Effector memory CD8-positive, alpha-beta T cell (primary cell): ENCODE measurements around the gene NKIRAS1.
"Not testable (repeated sequence)": the region's sequence is repeated elsewhere in the genome, so short reads cannot be mapped to it uniquely, and the experiment has no call there.

Experiments used
- ATAC-seq: fragments of 150-1000 bp; cut with Tn5 transposase; replicated peaks from 2 replicates; pipeline ENCODE4 v1.10.0; 2021; ENCODE audit warnings: mild to moderate bottlenecking, moderate library complexity
- DNase-seq, 3 experiments: peaks; one replicate each; pipeline ENCODE4 v3.0.0; 2021
- H3K27ac Mint-ChIP-seq, 2 donors: one replicate each; pipeline ENCODE4 v1.8.0; 2022; ENCODE audit warnings: mild to moderate bottlenecking in 2 of 2, mixed read lengths in 2 of 2, moderate library complexity in 2 of 2
- H3K27me3 Mint-ChIP-seq, 2 donors: one replicate each; pipeline ENCODE4 v1.8.0; 2022; ENCODE audit warnings: mixed read lengths in 2 of 2
- H3K36me3 Mint-ChIP-seq: one replicate; pipeline ENCODE4 v1.8.0; 2022; ENCODE audit warnings: mild to moderate bottlenecking, moderate library complexity, mixed read lengths; ENCODE audit not compliant: insufficient read depth
- H3K4me1 Mint-ChIP-seq, 2 donors: one replicate each; pipeline ENCODE4 v1.8.0; 2022; ENCODE audit warnings: low read depth in 2 of 2, mixed read lengths in 2 of 2
- H3K4me3 Mint-ChIP-seq, 2 donors: one replicate each; pipeline ENCODE4 v1.8.0; 2022; ENCODE audit warnings: mild to moderate bottlenecking in 2 of 2, mixed read lengths in 2 of 2, moderate library complexity in 2 of 2
- H3K9me3 Mint-ChIP-seq, 2 donors: one replicate each; pipeline ENCODE4 v1.8.0; 2022; ENCODE audit warnings: mixed read lengths in 2 of 2

The NKIRAS1 gene

DNA sequence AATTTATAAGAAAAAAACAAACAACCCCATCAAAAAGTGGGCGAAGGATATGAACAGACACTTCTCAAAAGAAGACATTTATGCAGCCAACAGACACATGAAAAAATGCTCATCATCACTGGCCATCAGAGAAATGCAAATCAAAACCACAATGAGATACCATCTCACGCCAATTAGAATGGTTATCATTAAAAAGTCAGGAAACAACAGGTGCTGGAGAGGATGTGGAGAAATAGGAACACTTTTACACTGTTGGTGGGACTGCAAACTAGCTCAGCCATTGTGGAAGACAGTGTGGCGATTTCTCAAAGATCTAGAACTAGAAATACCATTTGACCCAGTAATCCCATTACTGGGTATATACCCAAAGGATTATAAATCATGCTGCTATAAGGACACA lies 4.5 kb downstream of the NKIRAS1 start:
- ATAC-seq, H3K27me3 Mint-ChIP-seq, DNase-seq, H3K4me3 Mint-ChIP-seq, H3K9me3 Mint-ChIP-seq, H3K27ac Mint-ChIP-seq: not testable (repeated sequence)
- peaks cover 15 to 16% of the 10 kb centered on the region in 2 donors for H3K4me1 Mint-ChIP-seq
- peaks cover 33% of the 10 kb centered on the region for H3K36me3 Mint-ChIP-seq

GRCh38 chr3:23911397-23911796 lies 5.4 kb downstream of the NKIRAS1 start:
- ATAC-seq (no peak), DNase-seq (no peak)
- H3K4me1 Mint-ChIP-seq: peaks cover 11 to 15% of the 10 kb centered on the region in 2 donors
- no peaks in the 10 kb centered on the region for H3K27me3 Mint-ChIP-seq
- peaks cover 24% of the 10 kb centered on the region for H3K36me3 Mint-ChIP-seq
- no peaks in the 10 kb centered on the region for H3K9me3 Mint-ChIP-seq
- no peak overlapping the region for H3K27ac Mint-ChIP-seq
- H3K4me3 Mint-ChIP-seq: no peak overlapping the region

DNA sequence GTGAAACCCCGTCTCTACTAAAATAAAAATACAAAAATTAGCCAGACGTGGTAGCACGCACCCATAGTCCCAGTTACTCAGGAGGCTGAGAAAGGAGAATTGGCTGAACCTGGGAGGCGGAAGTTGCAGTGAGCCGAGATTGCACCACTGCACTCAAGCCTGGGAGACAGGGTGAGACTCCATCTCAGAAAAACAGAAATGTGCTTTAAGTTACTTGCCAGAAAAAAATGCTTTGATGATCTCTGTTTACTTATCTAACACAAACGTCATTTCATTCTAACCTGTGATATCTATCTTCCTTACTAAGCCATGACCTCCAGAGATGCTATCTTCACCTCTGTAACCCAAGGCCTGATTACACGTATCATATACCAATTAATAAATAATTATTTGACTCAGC lies 7.4 kb downstream of the NKIRAS1 start:
- no peak overlapping the region for H3K4me3 Mint-ChIP-seq

GRCh38 chr3:23904545-23904944 lies 12.2 kb downstream of the NKIRAS1 start:
- DNase-seq (no peak), ATAC-seq (no peak)
- H3K36me3 Mint-ChIP-seq: peaks cover 17% of the 10 kb centered on the region
- no peaks in the 10 kb centered on the region for H3K9me3 Mint-ChIP-seq
- H3K4me1 Mint-ChIP-seq: no peaks in the 10 kb centered on the region
- H3K4me3 Mint-ChIP-seq: no peak overlapping the region
- no peak overlapping the region for H3K27ac Mint-ChIP-seq
- no peaks in the 10 kb centered on the region for H3K27me3 Mint-ChIP-seq

More for the DNA sequence above, 7.4 kb downstream of the NKIRAS1 start:
- Mint-ChIP-seq H3K27me3 (no peaks in the 10 kb centered on the region), H3K4me1 (no peaks in the 10 kb centered on the region), H3K36me3 (peaks cover 26% of the 10 kb centered on the region), H3K27ac (no peak overlapping the region), H3K9me3 (no peaks in the 10 kb centered on the region)
- no peak for ATAC-seq
- no peak for DNase-seq

DNA sequence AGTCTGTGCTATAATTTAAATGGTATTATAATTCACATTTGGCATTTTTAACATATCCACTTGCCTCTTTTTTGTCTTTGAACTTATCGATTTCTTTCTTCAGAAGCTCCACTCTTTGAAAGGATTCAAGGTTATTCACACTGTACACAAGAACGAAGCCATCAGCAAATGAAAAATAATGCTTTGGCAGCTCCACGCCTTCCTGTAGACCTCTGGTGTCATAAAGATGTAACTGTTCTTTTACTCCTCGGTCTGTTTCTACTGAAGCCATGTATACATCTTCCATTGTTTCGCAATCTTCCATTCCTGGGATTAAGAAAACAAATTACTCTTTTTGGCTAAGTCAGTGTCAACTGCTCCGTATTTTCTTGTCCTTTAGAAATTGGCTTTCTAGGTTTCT lies 16.0 kb downstream of the NKIRAS1 start:
- H3K4me1 Mint-ChIP-seq: peaks cover 0 to 4% of the 10 kb centered on the region in 2 donors
- ATAC-seq: no peak
- H3K36me3 Mint-ChIP-seq: peaks cover 12% of the 10 kb centered on the region
- no peaks in the 10 kb centered on the region for H3K9me3 Mint-ChIP-seq
- no peaks in the 10 kb centered on the region for H3K27me3 Mint-ChIP-seq
- no peak for DNase-seq
- no peak overlapping the region for H3K27ac Mint-ChIP-seq
- no peak overlapping the region for H3K4me3 Mint-ChIP-seq

DNA sequence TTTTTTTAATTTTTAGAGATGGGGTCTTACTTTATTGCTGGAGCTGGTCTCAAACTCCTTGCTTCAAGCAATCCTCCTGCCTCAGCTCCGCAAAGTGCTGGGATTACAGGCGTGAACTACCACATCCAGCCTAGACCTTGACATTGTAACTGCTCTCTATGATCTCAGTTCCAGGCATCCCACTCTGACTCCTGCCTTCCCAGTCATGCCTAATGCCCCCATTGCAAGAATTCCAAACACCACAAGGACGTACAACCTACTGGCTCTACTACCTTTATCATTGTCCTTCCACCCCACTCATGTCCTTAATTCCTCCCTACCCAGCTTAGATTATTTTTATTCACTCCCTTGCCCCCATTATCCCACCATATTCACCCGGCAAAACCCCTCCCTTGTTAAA lies 21.6 kb downstream of the NKIRAS1 start:
- peak overlapping the region in 1 of 2 donors; percentile 76 for H3K27ac Mint-ChIP-seq
- peaks cover 23% of the 10 kb centered on the region for H3K36me3 Mint-ChIP-seq

GRCh38 chr3:23894254-23895061 lies 22.3 kb downstream of the NKIRAS1 start:
- Mint-ChIP-seq H3K36me3 (peaks cover 23% of the 10 kb centered on the region), H3K9me3 (no peaks in the 10 kb centered on the region), H3K4me3 (no peak overlapping the region), H3K4me1 (peaks cover 0 to 8% of the 10 kb centered on the region in 2 donors), H3K27ac (peak overlapping the region in 1 of 2 donors; percentile 76), H3K27me3 (no peaks in the 10 kb centered on the region)
- DNase-seq (no peak), ATAC-seq (no peak)

More for the DNA sequence above, 21.6 kb downstream of the NKIRAS1 start:
- Mint-ChIP-seq H3K4me3 (no peak overlapping the region), H3K9me3 (no peaks in the 10 kb centered on the region), H3K4me1 (peaks cover 0 to 8% of the 10 kb centered on the region in 2 donors), H3K27me3 (no peaks in the 10 kb centered on the region)
- ATAC-seq: no peak
- DNase-seq: no peak

DNA sequence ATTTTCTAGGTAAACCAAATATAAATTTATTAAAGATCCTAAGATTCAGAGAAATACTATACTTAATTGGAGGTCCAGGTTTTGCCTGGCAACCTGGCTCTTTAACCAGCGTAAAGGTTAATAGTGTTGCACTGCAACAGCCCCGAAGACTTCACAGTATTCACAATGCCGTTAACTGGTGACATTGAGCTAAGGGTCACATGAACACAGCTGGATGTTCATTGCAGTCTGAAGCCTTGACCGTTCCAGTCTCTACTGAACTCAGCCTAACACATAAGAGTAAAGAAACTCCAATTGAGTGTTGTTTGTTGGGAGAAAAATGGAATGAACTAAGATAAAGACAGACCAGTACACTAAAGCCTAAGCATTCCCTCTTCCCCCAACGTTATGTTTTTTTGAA lies 26.8 kb downstream of the NKIRAS1 start:
- H3K36me3 Mint-ChIP-seq: peaks cover 21% of the 10 kb centered on the region
- no peak for ATAC-seq
- DNase-seq: no peak
- no peak overlapping the region for H3K4me3 Mint-ChIP-seq
- H3K27ac Mint-ChIP-seq: no peak overlapping the region
- H3K4me1 Mint-ChIP-seq: peaks cover 0 to 2% of the 10 kb centered on the region in 2 donors
- no peaks in the 10 kb centered on the region for H3K9me3 Mint-ChIP-seq
- H3K27me3 Mint-ChIP-seq: no peaks in the 10 kb centered on the region

DNA sequence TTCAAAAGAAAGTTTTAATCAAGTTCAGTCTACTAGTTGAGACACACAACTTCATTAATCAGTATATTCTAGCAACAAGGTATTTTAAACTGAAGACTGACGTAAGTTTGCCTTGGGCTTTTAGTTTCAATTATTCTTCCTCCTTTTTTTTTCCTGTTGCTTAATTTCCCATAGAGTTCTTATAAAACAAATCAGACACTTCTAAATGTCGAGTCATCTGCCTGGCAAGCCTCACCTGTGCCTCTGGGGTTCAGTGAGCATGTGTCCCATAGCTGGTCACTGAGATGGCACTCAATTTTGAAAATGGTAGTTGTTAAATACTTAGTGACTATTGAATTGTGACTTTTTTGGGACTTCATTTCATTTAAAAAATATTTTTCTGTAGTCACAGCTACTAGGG lies 27.4 kb downstream of the NKIRAS1 start:
- Mint-ChIP-seq H3K27me3 (no peaks in the 10 kb centered on the region), H3K9me3 (no peaks in the 10 kb centered on the region), H3K4me1 (peaks cover 0 to 2% of the 10 kb centered on the region in 2 donors), H3K4me3 (no peak overlapping the region), H3K36me3 (peaks cover 15% of the 10 kb centered on the region), H3K27ac (no peak overlapping the region)
- no peak for ATAC-seq
- DNase-seq: no peak

- Mint-ChIP-seq H3K9me3 (no peaks in the 10 kb centered on the region), H3K27me3 (no peaks in the 10 kb centered on the region), H3K36me3 (peaks cover 14% of the 10 kb centered on the region), H3K4me3 (no peak overlapping the region), H3K4me1 (peaks cover 0 to 2% of the 10 kb centered on the region in 2 donors), H3K27ac (no peak overlapping the region)
- peak; percentile 37 for ATAC-seq
- DNase-seq: peak; percentile 5 to 25 (median 5)
Measured at GRCh38 chr3:23888617-23889228, 28.1 kb downstream of the NKIRAS1 start.

GRCh38 chr3:23886311-23886710 lies 30.5 kb downstream of the NKIRAS1 start:
- no peak for ATAC-seq
- Mint-ChIP-seq H3K27ac (no peak overlapping the region), H3K4me1 (peaks cover 0 to 5% of the 10 kb centered on the region in 2 donors), H3K9me3 (no peaks in the 10 kb centered on the region), H3K36me3 (peaks cover 6% of the 10 kb centered on the region), H3K4me3 (no peak overlapping the region), H3K27me3 (no peaks in the 10 kb centered on the region)
- no peak for DNase-seq

GRCh38 chr3:23885210-23885609 lies 31.6 kb downstream of the NKIRAS1 start:
- Mint-ChIP-seq H3K27me3 (no peaks in the 10 kb centered on the region), H3K4me3 (no peak overlapping the region), H3K36me3 (peaks cover 3% of the 10 kb centered on the region), H3K27ac (peak overlapping the region in 1 of 2 donors; percentile 25), H3K4me1 (peaks cover 0 to 5% of the 10 kb centered on the region in 2 donors), H3K9me3 (no peaks in the 10 kb centered on the region)
- no peak for DNase-seq
- ATAC-seq: no peak

DNA sequence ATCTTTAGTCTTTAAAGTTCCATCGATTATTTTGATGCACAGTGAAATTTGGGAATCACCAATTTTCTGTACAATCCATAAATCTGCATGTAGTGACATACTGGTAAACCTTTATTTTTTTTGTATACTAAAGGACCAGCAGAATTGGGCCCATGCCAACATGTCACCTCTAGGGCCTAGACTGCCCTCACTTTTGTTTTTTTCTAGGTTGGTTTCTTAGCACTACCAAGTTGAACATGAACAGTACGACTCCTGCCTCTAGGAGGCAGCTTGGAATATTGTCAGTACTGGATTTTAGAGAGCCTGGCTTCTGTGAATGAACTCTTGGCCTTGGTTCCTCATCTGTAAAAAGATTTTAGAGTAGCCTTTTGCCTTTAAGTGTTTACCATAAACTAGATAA lies 32.3 kb downstream of the NKIRAS1 start:
- no peak overlapping the region for H3K4me3 Mint-ChIP-seq
- H3K27ac Mint-ChIP-seq: peak overlapping the region in 1 of 2 donors; percentile 25
- DNase-seq (no peak), ATAC-seq (no peak)
- H3K9me3 Mint-ChIP-seq: no peaks in the 10 kb centered on the region
- no peaks in the 10 kb centered on the region for H3K27me3 Mint-ChIP-seq
- H3K4me1 Mint-ChIP-seq: peaks cover 3 to 7% of the 10 kb centered on the region in 2 donors
- peaks cover 3% of the 10 kb centered on the region for H3K36me3 Mint-ChIP-seq

- H3K4me3 Mint-ChIP-seq: no peak overlapping the region
- DNase-seq (no peak), ATAC-seq (no peak)
- no peaks in the 10 kb centered on the region for H3K9me3 Mint-ChIP-seq
- no peaks in the 10 kb centered on the region for H3K27me3 Mint-ChIP-seq
- peaks cover 13 to 17% of the 10 kb centered on the region in 2 donors for H3K4me1 Mint-ChIP-seq
- H3K36me3 Mint-ChIP-seq: peaks cover 3% of the 10 kb centered on the region
- H3K27ac Mint-ChIP-seq: no peak overlapping the region
Measured at GRCh38 chr3:23882487-23882918, 34.3 kb downstream of the NKIRAS1 start.
